Fibroblast of skin of right quadriceps (primary cell): ENCODE measurements around the gene TENM3.
"Not testable (repeated sequence)": the region's sequence is repeated elsewhere in the genome, so short reads cannot be mapped to it uniquely, and the experiment has no call there.

Source experiments
- DNase-seq: peaks from one replicate; pipeline ENCODE4 v3.0.0-alpha.2; 2013

Gene TENM3

DNA sequence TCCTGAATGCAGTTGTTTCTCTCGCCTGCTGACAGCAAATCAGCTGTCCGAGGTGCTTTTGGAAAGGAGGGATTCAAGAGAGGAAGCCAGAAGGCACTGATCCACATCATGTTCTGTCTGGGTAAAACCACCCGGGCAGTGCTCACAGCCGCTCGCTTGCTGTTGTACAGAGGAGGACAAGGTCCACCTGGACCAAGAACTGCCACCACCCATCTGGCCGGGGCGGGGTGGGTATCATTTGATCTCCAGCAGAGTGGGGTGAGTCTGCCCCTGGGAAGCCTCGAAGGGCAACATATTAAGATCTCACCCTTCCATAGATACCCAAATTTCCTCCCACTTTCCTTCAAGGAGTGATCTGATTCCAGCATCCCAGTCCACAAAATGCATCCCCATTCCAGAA is 560.9 kb downstream of the TENM3 start:
- DNase-seq = no peak

DNA sequence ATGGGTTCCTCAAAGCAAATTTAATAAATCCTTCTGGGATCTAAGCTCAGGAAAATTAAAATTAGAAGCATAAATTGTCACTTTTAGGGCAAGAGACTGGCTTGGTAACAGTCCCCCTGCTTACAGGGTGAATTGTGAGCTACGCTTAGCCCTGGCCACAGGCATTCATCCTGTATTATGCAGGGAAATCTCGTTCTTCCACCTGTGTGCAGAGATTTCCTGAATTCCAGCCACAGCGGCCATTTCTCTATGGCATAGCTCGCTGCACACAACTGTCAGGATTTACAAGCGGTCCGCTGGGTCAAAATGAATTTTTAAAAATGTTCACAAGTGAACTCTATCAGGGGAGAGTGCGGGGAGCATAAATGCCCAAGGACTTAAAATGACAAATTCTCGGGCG is 562.1 kb downstream of the TENM3 start:
- no peak for DNase-seq

DNA sequence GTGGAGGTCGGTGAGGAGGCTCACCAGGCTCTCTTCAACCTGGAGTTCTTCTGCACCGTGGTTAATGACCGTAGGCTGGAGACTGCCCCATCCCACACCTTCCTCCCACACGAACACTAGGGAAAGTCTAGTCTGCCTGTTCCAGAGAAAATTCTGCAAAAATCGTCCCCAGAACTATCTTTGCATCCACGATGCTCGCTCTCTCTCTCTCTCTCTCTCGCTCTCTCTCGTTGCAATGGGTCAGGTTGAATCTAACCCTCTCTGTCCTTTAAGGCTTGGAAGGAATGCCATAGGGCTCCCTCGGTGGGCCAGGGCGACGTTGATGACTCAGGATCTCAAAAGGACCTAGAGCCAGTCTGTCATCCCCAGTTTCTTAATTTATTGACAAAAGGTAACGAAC is 562.5 kb downstream of the TENM3 start:
- DNase-seq = no peak

DNA sequence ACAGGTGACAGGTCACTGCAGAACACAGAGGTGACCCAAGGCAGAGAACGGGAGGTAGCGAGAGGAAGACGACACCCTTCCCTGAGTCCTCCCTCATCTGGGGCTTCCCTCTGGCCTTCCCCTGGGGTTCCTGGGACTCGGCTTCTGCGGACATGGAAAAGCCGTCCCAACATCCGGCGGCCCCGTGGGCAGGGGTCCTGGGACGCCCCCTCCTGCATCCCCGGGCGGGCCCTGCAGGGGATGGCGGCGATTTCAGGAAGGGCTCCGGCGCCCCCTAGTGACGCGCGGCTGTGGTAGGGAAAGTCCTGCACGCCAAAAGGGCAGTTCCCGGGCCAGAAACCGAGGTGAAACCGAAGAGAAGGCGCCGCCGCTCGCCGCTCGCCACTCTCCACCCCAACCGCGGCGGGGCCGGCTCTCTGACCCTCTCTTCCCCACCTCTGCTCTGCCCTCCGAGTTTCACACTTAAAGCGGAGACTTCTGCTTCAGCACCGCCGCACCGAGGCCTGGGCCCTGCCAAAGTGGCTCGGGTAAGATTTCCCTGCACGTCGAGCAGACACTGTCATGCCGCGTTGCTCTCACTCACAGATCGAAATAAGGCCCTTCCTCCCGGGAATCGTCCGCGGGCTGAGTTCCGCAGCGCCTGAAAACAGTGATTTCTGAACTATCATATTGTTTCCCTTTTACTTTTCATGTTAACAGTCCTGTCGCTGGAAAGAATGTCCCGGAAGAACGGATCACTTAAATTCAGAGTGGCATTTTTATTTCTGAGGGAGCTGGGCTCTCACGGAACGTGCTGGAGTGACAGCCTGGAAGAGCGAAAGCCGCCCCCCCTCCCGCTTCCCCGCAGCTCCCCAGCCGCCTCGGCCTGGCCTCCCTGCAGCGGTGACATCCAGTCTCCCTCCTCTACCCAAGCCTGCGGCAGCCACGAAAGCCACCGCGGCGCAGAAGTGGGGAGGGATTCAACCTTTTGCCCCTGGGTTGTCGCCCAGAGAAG is 563.4 kb downstream of the TENM3 start:
- DNase-seq = peak; percentile 70

DNA sequence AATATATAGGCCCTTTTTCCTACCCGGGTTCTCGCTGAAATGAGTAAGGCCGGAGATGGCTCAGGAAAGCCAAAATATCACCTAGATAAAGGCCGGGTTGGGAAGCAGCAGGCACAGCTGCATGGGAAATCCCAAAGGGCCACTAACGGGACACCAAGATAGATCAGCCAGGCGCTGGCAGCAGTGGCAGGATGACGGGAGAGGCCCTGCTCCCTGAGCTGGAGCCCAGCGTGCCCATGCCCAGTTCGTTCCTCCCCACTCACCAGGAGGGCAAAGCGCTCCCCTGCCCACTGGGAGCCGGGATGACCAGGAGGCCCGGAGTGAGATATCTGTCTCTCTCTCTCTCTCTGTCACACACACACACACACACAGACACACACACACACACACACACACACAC is 564.1 kb downstream of the TENM3 start:
- no peak for DNase-seq

DNA sequence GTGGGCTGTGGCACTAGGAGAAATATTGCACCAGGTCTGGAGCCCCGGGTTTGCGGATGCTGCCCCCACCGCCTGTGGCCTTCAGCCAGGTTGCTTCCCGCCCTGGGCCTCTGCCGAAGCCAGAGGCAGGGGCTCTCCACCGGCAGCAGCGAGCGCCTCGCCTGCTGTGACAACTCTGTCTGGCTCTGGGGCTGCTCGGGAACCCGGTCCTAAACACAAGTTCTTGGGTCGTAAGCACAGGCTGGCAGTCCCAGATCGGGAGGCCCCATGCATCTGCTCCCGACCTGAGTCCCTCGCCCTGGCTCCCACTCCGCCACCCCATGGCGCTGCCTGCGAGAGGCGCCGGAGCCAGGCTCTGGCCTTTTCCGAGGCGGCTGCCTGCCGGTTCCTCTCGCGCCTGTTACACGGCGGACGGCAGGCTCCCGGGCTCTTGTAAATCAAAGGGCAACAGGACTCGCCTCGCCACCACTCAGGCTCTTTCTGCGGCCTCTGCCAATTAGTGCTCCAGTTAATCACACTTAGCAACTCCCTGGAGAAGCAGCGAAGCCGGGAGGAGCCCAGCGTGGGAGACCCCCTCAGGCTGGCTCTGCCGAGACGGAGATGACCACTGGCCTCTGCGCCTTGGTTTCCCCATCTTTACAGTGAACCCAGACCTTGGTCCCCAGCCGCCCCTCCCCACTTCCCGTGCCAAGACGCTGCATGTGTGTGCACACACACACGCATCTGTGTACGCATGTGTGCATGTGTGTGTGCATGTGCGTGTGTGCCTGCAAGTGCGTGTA is 564.8 kb downstream of the TENM3 start:
- DNase-seq = no peak

DNA sequence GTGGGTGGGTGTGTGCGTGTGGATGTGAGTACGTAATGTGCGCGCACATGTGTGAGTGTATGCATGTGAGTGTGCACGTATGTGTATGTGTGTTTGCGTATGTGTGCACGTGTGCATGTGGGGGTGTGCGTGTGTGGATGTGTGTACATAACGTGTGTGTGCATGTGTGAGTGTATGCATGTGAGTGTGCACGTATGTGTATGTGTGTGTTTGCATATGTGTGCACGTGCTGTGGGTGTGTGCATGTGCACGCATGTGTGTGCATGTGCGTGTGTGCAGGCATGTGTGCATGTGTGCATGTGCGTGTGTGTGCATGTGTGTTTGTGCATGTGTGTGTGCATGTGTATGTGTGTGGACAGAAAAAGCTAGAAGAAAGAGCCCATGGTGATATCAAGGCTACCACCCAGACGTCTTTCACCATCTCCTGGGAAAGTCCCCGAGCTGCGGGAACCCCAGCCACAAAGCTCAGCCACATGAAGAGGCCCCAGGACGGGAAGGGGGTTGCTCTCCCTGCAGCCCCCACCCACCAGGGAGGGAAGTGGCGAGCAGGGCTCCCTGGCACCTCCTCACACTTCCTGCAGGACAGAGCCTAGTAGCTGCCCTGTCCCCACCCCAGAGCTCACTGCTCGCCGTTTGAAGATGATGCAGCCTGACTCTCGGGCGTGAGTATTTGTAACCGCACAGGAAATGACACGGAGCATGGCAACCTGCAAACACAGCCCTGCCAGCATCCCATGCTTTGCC is 565.6 kb downstream of the TENM3 start:
- DNase-seq = no peak

DNA sequence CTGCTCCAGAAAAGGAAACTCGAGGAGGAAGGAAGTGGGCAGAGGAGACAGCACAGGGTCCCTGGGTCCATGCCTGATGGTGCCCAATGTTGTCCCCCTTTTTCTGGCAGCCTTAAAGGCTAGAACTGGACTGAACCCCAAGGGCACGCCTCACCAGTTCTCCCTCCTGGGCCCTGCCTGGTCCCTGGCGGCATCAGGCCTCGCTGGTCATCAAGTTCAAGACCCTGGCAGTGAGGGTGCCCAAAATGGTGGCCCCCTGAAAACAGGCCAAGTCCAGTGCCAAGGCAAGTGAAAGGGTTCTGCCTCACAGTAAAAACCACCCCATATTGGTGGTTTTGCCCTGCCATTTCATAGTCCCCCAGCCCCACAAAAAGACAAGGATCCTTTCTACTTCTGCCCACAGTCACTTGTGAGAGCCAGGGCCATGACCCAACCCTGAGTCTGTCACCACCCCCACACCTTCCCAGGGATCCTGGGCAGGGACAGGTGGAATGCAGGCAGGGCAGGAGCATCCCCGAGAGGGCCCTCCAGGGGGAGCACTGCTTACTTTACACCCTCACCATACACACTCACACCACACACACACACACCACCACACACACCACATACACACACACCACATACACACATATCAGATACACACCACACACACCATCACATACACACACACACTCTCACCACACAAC is 566.4 kb downstream of the TENM3 start:
- no peak for DNase-seq

DNA sequence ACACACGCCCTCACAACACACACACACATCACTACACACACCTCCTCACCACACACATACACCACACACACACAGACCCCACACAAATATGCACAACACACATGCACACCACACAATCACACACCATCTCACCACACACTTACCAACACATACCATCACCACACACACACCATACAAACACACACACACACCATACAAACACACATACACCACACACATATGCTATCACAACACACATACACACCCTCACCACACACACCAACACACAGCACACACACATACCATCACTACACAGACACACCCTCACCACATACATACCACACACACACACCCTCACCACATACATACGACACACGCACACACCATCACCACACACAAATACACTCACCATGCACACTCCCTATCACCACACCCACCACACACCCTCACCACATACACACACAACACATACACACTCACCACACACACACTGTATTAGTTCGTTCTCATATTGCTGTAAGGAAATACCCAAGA is 567.0 kb downstream of the TENM3 start:
- no peak for DNase-seq

DNA sequence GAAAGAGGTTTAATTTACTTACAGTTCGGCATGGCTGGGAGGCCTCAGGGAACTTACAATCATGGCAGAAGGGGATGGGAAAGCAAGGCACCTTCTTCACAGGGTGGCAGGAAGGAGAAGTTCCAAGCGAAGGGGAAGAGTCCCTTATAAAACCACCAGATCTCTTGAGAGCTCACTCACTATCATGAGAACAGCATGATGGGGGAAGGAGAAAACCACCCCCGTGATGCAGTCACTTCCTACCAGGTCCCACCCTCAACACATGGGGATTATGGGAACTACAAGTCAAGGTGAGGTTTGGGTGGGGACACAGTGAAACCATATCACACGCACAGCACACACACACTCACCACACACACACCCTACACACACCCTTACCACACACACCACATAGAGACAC is 569.7 kb downstream of the TENM3 start:
- no peak for DNase-seq

DNA sequence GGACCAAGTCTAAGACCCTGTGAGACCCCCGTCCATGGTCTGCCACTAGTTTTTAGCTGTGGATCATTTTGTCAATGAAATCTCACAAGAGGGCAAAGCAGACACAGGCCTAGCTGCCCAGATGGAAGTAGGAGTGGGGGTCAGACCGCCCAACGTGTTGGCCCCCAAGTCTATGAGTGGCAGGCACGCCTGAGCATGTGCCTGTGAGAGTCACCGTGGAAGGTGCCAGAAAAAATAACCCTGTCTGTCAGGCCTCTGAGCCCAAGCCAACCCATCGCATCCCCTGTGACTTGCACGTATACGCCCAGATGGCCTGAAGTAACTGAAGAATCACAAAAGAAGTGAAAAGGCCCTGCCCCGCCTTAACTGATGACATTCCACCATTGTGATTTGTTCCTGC is 570.9 kb downstream of the TENM3 start:
- not testable (repeated sequence) for DNase-seq

DNA sequence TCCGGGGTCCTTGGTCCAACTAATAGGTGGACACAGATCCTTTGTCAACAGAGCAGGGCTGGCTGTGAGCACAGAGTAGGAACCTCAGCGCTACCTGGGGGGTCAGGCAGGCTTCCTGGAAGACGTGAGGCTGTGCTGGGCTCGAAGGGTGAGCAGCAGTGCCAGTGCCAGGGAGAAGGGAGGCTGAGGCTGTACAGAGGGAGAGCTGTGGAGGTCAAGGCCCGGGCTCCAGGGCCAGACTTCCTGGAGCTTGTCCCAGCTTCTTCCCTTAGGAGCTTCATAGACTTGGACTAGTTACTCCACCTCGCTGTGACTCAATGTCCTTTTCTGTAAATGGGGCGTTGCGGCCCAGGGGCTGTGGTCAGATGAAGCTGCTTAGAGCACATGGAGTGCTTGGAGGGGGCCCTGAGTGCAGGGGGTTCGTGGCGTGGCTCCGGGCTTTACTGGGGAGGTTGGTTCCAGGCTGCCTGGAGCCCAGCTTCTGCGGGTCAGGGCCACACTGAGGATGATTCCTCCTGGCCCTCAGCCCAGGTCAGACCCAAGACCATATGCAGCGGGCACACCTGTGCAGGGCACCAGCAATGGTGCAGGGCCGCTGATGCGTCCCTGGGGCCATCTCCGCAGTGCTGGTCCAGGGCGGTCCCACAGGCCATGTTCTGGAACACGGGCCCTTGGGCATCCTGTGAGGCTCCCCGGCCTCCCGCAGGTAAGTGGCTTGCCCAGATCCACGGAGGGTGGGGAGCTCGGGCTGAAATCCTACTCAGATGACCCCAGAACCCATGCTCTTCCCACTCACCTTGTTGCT is 575.9 kb downstream of the TENM3 start:
- no peak for DNase-seq

DNA sequence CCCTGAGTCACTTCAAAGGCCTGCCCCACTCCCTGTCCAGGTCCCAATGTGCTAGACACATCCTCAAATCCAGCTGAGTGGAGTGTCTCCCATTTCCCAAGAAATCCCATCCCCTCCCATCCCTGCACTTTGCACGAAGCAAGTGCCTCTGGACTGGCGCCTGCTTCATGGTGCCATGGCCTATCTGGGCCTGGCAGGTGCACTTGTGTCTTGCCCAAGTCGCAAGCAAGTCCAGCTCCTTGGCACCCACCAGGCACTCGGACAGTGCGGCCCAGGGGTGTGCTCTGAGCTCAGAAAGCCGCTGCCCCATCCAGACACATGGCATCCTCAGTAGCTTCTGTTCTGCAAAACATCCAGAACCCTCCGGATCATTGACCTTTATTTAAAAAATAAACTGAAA is 576.5 kb downstream of the TENM3 start:
- no peak for DNase-seq

DNA sequence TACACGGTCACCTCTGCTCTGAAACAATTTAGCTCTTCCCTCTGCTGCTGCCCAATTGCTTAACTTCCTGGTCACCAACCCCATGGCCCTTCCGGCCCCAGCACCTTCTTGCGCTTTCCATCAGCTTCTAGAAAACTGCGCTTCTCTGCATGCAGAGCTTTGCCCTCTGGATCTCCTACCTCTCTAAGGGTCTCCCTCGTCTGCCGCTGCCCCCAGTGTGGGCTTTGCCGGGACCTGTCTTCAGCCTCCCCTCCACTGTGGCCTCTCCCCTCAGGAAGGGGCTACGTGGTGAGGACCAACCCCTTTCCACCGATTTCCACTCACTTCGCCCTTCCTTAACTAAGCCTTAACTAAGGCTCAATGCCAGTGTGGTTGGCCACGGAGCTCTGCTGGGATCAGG is 579.4 kb downstream of the TENM3 start:
- no peak for DNase-seq

DNA sequence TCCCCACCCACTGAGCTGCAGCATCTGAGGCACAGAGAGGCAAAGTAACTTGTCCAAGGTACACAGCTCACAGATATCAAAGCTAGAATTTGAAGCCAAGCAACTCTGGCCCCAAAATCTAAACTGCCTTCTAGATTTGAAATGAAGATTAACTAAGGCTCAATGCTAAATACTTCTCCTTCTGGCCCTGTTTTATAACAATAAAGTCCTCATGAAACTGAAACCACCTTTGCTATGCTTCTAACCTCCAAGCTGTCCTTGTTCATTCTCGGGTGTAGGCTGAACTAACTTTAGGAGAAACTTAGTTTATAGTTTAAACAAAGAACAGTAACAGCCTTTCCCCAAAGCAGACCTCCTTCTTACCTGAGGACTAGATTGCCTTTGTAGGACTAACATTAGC is 580.4 kb downstream of the TENM3 start:
- no peak for DNase-seq

DNA sequence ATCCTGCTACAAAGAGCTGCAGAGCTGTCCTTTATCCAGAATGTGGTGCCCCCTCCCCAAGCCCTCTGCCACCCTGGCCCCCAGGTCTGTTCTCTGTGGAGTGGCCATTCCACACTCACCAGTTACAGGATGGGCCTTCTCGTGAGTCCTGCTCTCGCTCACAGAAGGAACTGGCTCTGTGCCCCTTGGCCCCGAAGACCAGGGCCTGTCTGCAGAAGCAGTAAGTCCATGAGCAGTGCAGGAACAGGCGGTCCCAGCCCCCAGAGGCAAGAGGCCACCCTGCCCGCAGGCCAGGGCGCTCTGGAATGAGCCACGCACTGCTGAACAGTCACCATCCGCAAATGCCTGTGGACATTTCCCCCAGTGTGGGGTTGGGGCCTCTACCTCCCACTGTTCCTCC is 581.8 kb downstream of the TENM3 start:
- no peak for DNase-seq

DNA sequence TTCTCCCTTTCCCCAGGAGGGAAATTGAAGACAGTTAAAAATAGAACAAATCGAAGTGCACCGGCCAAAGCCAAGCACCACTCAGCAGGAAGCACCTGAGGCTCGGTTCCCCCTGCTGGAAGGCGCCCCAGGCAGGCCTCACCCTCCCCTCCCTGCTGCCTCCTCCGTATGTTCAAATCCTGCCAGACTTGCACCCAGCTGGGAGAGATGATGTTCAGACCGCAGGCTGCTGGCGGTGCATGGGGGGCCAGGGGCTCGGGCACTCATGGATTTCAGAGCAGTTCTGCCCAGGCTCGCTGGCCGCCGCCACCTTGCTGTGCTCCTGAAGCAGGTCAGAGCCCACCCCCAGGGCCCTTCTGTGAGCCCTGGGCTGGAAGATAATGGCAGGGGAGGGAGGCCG is 582.6 kb downstream of the TENM3 start:
- no peak for DNase-seq

DNA sequence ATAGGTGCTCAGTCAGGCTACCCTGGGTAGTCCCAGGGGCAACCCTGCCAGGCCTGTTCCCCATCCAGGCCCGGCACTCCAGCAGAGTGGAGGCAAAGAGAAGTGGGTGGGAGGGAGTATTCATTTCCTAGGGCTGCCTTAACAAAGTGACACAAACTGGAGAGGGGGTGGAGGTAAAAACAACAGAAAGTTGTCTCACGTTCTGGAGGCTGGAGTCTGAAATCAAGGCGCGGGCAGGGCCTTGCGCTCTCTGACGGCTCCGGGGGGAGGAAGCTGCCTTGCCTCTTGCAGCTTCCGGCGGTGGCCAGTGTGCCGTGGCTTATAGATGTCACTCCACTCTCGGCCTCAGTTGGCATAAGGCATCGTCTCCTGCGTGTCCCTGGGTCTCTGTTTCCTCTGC is 583.2 kb downstream of the TENM3 start:
- DNase-seq = no peak

DNA sequence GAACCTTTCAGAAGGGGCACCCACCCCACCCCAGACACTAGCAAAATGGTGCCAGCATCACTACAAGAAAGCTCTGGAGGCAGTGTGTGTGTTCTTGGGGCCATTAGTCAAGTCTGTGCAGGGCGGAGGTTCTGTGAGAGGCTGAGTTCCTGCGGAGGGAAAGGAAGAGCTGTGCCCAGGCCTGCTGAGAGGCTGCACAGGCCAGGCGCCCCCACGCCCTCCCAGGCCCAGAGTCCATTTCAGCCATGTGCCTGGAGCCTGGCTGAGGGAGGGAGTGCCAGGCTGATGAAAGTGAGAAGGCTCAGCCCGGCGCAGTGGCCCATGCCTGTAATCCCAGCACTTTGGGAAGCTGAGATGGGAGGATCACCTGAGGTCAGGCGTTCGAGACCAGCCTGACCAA is 584.0 kb downstream of the TENM3 start:
- DNase-seq = no peak

DNA sequence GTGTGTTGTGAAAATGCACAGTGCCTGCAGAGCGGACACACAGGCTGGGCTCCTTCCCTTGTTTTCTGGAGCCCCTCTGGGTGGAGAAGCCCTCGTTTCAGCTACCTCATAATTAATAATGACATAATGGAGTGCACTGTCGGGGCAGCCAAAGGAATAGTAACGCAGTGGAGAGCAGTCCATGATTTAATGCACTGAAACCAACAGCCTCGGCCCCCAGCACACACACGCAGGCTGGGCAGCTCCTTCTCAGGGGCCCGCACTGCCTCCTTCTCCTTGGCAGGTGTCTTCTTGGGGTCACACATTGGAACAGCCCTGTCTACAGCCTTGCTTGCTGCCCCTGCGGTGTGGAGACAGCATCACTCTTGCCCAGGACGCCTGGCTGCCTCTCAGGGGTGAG is 584.8 kb downstream of the TENM3 start:
- no peak for DNase-seq

DNA sequence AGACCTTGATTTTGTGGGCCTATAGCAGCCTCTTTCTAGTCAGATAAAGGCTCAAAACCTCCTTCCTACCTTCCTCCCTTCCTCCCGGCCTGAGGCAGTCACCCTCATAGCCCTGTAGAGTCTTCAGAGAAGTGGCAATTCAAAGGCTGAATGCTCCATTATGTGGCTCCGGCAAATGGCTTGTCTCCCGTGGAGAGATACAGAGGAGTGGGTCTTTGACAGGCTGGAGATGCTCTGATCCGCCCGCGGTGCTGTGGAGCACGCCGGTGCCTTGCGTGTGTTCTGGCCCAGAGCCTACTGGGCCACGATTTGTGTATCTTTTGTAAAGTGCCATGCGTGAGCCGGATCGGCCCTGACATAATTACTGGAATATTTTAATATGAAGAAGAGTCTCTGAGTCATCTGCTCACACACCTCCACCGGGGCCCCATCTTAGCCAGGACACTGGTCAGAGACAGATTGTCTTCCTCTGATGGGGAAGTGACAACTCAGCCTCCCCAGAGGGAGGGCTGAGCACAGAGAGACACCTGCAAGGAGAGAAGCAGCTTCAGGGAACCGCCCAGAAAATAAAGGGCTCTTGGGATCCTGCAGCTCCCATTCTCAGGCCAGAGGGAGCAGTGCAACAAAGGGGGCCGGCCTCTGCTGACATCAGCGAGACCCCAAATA is 585.3 kb downstream of the TENM3 start:
- no peak for DNase-seq
